ENCODE measurements around the gene SLC2A4RG. TPM values are rescaled to one million over a fixed set of nuclear protein-coding genes. Genes with fewer than 3 reads are reported as not detected.

Gene SLC2A4RG
- total and polyA plus RNA-seq, 2 of the 13 experiments (the other 11 are each of a cell fraction or from before 2014, with no cell fraction given) = 91.4 to 95.9 TPM

DNA sequence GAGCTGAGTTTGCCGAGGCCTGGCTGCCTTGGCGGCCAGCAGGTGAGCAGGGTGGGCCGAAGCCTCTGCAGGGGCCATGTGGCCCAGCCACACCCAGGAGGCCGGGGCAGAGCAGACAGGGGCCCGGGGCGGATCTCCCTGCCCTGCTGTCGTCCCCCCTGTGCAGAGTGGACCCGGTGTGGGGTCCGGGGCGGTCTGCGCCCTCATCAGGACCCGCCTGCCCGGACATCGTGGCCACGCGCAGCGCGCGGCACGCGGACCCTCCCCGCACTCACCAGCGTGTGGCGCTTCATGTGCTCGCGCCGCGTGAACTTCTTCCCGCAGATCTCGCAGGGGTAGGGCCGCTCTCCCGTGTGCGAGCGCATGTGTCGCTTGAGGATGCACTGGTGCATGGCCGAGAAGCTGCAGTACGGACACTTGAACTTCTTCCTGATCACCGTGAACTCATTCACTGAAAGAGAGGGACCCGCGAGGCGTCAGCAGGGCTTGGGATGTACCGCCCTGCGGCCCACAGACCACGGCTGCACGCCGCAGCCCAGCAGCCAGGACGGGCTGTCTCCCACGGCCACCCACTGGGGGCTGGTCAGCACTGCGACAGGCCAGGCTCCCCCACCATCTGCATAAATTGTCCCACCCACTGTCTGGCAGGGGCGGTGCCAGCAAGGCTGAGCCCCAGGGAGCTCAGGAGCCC is 13.0 kb downstream of the SLC2A4RG start (continued):
- TF ChIP-seq, protein P1, sequence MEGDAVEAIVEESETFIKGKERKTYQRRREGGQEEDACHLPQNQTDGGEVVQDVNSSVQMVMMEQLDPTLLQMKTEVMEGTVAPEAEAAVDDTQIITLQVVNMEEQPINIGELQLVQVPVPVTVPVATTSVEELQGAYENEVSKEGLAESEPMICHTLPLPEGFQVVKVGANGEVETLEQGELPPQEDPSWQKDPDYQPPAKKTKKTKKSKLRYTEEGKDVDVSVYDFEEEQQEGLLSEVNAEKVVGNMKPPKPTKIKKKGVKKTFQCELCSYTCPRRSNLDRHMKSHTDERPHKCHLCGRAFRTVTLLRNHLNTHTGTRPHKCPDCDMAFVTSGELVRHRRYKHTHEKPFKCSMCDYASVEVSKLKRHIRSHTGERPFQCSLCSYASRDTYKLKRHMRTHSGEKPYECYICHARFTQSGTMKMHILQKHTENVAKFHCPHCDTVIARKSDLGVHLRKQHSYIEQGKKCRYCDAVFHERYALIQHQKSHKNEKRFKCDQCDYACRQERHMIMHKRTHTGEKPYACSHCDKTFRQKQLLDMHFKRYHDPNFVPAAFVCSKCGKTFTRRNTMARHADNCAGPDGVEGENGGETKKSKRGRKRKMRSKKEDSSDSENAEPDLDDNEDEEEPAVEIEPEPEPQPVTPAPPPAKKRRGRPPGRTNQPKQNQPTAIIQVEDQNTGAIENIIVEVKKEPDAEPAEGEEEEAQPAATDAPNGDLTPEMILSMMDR (CRISPR knock-in tag; IDR thresholded peaks at IDR 0.05) = 0 out of 2 replicates have a peak, but pooled peaks have one; percentile 18
- TF ChIP-seq POLR2AphosphoS5 (IDR thresholded peaks at IDR 0.05; ENCODE audit: low read depth, low read length) (no peak), MYNN (CRISPR knock-in tag; IDR thresholded peaks at IDR 0.05; ENCODE audit: low read depth) (no peak), ZNF550 (CRISPR knock-in tag; IDR thresholded peaks at IDR 0.05; ENCODE audit: borderline replicate concordance) (no peak), ZKSCAN5 (CRISPR knock-in tag; IDR thresholded peaks at IDR 0.05) (no peak), ATM (IDR thresholded peaks at IDR 0.05; ENCODE audit: borderline replicate concordance) (no peak)
- TF ChIP-seq, protein P2, sequence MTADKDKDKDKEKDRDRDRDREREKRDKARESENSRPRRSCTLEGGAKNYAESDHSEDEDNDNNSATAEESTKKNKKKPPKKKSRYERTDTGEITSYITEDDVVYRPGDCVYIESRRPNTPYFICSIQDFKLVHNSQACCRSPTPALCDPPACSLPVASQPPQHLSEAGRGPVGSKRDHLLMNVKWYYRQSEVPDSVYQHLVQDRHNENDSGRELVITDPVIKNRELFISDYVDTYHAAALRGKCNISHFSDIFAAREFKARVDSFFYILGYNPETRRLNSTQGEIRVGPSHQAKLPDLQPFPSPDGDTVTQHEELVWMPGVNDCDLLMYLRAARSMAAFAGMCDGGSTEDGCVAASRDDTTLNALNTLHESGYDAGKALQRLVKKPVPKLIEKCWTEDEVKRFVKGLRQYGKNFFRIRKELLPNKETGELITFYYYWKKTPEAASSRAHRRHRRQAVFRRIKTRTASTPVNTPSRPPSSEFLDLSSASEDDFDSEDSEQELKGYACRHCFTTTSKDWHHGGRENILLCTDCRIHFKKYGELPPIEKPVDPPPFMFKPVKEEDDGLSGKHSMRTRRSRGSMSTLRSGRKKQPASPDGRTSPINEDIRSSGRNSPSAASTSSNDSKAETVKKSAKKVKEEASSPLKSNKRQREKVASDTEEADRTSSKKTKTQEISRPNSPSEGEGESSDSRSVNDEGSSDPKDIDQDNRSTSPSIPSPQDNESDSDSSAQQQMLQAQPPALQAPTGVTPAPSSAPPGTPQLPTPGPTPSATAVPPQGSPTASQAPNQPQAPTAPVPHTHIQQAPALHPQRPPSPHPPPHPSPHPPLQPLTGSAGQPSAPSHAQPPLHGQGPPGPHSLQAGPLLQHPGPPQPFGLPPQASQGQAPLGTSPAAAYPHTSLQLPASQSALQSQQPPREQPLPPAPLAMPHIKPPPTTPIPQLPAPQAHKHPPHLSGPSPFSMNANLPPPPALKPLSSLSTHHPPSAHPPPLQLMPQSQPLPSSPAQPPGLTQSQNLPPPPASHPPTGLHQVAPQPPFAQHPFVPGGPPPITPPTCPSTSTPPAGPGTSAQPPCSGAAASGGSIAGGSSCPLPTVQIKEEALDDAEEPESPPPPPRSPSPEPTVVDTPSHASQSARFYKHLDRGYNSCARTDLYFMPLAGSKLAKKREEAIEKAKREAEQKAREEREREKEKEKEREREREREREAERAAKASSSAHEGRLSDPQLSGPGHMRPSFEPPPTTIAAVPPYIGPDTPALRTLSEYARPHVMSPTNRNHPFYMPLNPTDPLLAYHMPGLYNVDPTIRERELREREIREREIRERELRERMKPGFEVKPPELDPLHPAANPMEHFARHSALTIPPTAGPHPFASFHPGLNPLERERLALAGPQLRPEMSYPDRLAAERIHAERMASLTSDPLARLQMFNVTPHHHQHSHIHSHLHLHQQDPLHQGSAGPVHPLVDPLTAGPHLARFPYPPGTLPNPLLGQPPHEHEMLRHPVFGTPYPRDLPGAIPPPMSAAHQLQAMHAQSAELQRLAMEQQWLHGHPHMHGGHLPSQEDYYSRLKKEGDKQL (CRISPR knock-in tag; IDR thresholded peaks at IDR 0.05; ENCODE audit: low read depth) = no peak

All from HepG2 (cell line).